Activated CD8-positive, alpha-beta memory T cell treated with anti-CD3 and anti-CD28 coated beads, Interleukin-2, amount 50 U/mL, for 24 hours (primary cell): ENCODE data around the gene DNAH8.

ENCODE experiments used
- DNase-seq: peaks from one replicate; pipeline ENCODE4 v3.0.0-alpha.2; 2020; ENCODE audit errors: extremely low read depth

The DNAH8 gene

GRCh38 chr6:38974389-38975151 lies 259.5 kb downstream of the DNAH8 start:
- DNase-seq, result no peak

- DNase-seq, result no peak
Observed at GRCh38 chr6:38975621-38976049, 260.5 kb downstream of the DNAH8 start.

GRCh38 chr6:38976051-38976450 lies 260.9 kb downstream of the DNAH8 start:
- no peak for DNase-seq

DNA sequence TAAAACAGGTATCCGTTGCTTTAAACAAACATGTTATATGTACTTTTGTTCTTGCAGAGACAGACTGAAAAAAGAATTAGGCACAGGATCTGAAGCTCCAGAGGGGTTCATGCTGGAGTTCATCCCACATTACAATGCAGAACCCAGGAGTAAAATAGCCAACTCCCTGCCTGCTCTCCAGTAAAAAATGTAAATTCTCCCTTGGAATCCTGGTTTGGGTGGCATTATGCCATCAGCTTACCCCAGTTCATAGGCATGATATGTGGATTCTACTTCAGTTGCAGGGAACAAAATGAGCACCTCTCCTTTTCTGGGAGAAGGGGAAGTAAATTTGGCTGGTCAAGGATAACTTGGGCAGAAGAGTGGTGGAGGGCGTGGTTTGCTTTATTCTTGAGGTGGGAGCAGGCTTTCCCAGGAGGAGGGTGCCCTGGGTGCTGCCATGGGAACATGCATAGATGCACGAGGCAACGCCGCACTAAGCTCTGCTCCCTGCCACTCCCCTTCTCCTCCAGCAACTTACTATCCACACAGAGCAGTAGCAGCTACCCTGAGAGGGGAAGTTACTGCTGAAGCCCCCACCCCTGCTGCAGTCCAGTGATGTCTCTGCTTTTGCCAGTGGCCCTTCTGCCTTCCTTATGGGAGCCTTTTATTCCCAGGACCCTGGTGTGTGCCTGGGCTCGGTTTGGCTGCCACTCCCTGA lies 261.8 kb downstream of the DNAH8 start:
- DNase-seq, result no peak

DNA sequence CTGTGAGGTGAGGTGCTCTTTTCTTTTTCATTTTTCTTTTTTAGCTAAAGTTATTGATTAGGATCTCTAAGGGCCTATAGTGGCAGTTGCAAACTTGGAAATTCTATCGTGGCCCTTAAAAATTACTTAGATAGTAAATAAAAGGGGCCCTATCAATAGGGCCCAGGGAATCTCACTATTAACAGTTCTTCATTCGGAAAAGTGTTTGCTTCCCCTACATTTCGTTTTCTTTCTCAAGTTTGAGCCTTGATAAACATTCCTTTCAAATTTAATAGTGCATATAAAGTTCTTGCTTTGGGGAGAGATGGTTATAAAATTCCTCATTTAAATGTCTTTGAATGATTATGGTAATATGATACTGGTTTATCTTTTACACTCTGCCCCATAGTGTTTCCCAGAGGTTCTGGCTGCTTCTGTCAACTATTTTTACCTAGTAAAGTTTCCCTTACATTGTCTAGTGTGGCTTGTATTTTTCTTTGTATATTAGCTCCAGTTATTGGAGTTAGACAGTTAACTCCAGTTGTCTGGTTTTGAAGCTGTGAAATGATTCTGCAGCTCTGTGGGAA lies 263.1 kb downstream of the DNAH8 start:
- no peak for DNase-seq

- DNase-seq, result no peak
Observed at GRCh38 chr6:38982470-38982869, 267.4 kb downstream of the DNAH8 start.

DNA sequence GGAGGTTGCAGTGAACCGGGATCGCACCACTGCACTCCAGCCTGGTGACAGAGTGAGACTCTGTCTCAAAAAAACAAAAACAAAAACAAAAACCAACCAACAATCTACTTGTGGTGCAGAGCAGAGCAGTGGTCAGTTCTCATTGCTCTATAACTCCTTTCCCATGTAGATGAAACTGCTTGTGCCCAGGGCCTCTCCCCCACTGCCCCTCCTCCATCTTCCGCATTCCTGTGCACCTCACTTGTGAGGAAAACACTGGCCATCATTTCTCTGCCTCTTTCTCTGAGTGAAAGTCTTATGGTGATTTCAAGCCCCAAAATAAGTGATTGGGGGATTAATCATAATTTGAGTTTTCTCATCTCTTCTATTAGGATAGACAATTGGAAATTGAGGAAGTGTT lies 269.6 kb downstream of the DNAH8 start:
- no peak for DNase-seq

DNA sequence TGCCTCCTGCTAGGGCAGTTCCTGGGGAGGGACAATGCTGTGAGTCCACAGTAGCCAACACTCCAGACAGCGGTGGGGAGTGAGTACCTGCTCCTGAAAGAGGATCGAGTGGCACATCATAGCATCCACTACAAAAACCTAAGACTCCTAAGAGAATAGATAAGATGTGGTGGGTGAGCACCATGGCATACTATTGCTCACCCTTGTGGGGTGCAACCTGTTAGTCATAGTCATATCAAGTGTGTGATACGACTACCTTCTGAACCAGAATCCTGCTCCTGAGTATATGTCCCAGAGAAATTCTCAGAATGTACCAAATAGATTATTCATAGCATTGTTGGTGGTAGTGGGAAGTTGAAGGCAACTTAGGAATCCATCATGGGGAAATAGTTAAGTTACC lies 270.7 kb downstream of the DNAH8 start:
- DNase-seq, result no peak

- DNase-seq, result no peak
Observed at GRCh38 chr6:38987503-38987902, 272.4 kb downstream of the DNAH8 start.

DNA sequence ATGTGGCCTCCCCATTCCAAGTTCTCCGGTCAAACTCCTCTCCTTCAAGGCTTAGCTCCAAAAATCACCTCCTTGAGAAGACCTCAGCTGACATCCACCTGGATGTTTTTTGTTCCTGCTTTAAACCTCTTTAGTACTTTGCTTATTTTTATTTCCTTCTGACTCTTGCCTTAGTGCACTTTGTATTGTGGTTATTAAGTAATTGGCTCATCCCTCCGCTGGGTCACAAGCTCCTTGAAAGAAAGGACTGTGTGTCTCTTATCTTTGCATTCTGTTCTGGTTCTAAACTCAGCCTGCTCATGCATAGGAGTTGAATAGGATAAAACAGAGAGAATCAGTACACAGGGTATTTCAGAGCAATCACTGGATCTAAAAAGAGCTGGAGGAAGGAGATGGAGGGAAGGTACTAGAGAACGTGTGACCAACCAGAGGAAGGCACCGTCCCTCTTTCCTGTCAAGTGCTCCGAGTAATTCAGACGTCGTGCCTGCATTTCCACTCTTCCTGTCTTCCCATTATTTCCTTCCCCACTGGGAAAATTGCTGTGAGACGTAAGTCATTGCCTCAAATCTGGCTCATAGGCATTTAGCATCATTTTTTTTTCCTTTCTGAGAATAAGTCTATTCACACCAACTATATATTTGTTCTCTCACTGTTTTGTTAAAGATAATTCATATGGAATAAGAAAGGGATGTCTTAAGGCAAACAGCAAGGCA lies 273.8 kb downstream of the DNAH8 start:
- no peak for DNase-seq

- DNase-seq, result no peak
Observed at GRCh38 chr6:38990475-38990874, 275.4 kb downstream of the DNAH8 start.

DNA sequence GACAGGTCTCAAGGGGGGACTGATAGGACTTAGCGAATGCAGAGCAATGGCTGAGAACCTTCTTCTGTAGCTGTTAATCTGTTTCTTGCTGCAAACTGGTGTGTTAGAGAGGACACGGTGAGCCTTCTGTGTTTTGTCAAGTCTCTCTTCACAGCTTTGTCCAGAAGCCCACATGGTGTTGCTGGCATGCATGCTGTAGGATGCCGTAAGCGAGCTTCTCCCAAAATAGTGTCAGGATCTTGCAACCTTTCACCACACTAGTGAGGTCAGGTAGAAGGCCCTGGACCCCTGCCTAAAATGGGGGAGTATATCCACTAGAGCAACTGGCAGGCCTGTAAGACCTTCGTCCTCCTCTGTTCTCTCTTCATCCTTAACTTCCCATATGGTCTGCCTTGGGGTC lies 281.6 kb downstream of the DNAH8 start:
- DNase-seq, result no peak

GRCh38 chr6:38997128-38997761 lies 282.1 kb downstream of the DNAH8 start:
- DNase-seq, result peak; percentile 15

DNA sequence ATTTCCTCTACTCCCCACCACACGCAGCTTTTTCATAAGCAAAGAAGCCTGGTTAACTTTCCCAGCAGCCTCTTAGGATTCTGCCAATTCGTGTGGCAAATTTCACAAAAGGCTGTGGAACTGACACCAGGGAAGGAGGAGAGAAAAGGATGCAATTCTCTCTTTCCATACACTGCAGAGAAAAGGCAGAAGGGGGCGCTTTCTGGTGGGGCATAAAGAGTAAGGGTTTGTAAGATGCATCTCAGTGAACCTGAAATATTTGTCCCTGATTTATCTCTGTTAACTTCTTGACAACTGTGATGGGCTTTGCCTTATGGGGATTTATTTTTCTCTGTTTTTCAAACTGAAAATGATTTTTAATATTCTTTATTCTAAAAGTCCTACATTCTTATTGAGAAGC lies 288.0 kb downstream of the DNAH8 start:
- no peak for DNase-seq

GRCh38 chr6:39003492-39003891 lies 288.4 kb downstream of the DNAH8 start:
- no peak for DNase-seq

DNA sequence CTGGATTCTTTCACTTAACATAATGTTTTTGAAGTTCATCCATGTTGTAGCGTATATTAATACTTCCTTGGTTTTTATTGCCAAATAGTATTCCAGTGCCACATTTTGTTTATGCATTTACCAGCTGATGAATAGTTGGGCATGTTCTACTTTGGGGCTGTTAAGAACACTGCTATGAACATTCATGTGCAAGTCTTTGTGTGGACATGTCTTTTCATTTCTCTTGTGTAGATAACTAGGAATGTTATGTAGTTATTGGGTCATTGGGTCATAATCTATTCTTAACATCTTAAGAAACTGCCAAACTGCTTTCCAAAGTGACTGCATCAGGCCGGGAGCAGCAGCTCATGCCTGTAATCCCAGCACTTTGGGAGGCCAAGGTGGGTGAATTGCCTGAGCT lies 289.7 kb downstream of the DNAH8 start:
- DNase-seq, result no peak

- DNase-seq, result no peak
Observed at GRCh38 chr6:39005774-39006173, 290.7 kb downstream of the DNAH8 start.

GRCh38 chr6:39007575-39007974 lies 292.5 kb downstream of the DNAH8 start:
- DNase-seq, result no peak

DNA sequence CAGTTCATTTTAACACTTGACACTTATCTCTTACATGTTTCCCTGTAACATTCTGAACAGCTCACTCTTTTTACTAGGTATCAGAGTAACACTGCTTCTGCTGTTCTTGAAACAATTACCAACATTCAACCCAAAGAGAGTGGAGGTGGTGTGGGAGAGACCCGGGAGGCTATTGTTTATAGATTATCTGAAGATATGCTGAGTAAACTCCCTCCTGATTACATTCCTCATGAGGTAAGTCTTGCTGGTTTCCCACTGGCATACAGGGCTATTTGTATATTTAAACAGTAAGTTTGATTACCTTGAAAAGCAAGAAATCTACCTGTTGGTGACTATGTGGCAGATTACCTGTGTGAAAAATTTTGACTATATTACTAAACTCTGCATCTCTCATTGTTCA lies 293.6 kb downstream of the DNAH8 start:
- no peak for DNase-seq

GRCh38 chr6:39009476-39009875 lies 294.4 kb downstream of the DNAH8 start:
- DNase-seq, result no peak

GRCh38 chr6:39016839-39017546 lies 301.9 kb downstream of the DNAH8 start:
- DNase-seq, result no peak
